ENCODE results near the gene LGI1.

- TF ChIP-seq POLR2A (IDR thresholded peaks at IDR 0.05; ENCODE audit: extremely low read depth, insufficient read length) (no peak), MAX (IDR thresholded peaks at IDR 0.05; ENCODE audit: low read depth, low read length) (no peak)
- TF ChIP-seq, protein P1, sequence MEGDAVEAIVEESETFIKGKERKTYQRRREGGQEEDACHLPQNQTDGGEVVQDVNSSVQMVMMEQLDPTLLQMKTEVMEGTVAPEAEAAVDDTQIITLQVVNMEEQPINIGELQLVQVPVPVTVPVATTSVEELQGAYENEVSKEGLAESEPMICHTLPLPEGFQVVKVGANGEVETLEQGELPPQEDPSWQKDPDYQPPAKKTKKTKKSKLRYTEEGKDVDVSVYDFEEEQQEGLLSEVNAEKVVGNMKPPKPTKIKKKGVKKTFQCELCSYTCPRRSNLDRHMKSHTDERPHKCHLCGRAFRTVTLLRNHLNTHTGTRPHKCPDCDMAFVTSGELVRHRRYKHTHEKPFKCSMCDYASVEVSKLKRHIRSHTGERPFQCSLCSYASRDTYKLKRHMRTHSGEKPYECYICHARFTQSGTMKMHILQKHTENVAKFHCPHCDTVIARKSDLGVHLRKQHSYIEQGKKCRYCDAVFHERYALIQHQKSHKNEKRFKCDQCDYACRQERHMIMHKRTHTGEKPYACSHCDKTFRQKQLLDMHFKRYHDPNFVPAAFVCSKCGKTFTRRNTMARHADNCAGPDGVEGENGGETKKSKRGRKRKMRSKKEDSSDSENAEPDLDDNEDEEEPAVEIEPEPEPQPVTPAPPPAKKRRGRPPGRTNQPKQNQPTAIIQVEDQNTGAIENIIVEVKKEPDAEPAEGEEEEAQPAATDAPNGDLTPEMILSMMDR (IDR thresholded peaks at IDR 0.05; ENCODE audit: low read depth, low read length): no peak
These were observed 87.4 kb downstream of the LGI1 start for GRCh38 chr10:93844979-93845626.

Data from NB4 (cell line).